GM12892 (cell line): ENCODE data around the gene CCNJ.

ENCODE experiments used
- DNase-seq: peaks from one replicate; pipeline ENCODE4 v3.0.0; 2011; ENCODE audit not compliant: insufficient read length
- FAIRE-seq: peaks from 2 replicates; lab custom pipeline; 2011; peaks lifted over from hg19 to GRCh38; lab: Jason Lieb, UNC
- POLR2A ChIP-seq: IDR thresholded peaks from 2 replicates; pipeline ENCODE4 v1.6.1; 2011; ENCODE audit warnings: low read depth, low read length, control low read depth
- POLR2AphosphoS5 ChIP-seq: IDR thresholded peaks from 2 replicates; pipeline ENCODE4 v1.6.1; 2011; ENCODE audit warnings: low read depth, low read length, control low read depth
- TAF1 ChIP-seq: IDR thresholded peaks from 2 replicates; pipeline ENCODE4 v1.6.1; 2011; ENCODE audit warnings: low read depth, mild to moderate bottlenecking, control low read depth, low read length, borderline replicate concordance

The CCNJ gene

DNA sequence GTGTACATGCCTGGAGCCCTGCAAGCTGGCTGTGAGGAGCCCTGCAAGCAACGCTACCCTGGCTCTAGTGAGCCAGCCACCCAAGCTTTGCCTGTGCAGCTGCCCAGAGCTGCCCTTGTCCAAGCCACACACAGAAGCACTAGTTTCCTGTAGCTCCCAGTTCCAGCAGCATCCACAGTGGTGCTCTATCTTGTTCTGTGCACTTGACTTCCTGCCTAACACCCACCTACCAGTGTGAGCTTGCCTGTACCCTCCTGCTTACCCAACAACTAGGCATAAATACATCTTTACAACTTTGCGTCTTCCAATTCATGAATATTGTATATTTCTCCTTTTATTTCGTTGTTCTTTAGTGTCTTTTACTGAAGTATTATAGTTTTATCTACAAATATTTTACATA is 54.5 kb downstream of the CCNJ start:
- TF ChIP-seq POLR2A, result no peak
- no peak for TF ChIP-seq POLR2AphosphoS5
- no peak for TF ChIP-seq TAF1
- FAIRE-seq (no peak), DNase-seq (no peak)

DNA sequence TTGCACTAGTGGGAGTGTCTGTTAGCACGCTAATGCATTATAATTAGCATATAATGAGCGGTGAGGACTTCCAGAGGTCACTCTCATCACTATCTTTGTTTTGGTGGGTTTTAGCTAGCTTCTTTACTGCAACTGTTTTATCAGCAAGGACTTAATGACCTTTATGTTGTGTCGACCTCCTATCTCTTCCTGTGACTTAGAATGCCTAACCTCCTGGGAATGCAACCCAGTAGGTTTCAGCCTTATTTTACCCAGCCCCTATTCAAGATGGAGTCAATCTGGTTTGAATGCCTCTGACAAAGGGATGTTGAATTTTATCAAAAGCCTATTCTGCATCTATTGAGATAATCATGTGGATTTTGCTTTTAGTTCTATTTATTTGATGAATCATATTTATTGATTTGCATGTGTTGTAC is 64.2 kb downstream of the CCNJ start:
- no peak for TF ChIP-seq TAF1
- TF ChIP-seq POLR2AphosphoS5, result no peak
- TF ChIP-seq POLR2A, result no peak
- FAIRE-seq (no peak), DNase-seq (no peak)
